OCI-LY1 (cell line): ENCODE measurements around the gene TRAFD1.

Source experiments
- EZH2 ChIP-seq: fragments of 200-600 bp; sonication (generic), shearing (Covaris generic); IDR thresholded peaks from 2 replicates; pipeline ENCODE4 v1.8.0; 2017; ENCODE audit warnings: borderline replicate concordance, mixed run types, mild to moderate bottlenecking, antibody characterized with exemption, low read length, moderate library complexity, mixed read lengths
- TF ChIP-seq, protein P1 (sequence below): fragments of 200-600 bp; sonication (generic), shearing (Covaris generic); IDR thresholded peaks from 2 replicates; pipeline ENCODE4 v1.5.1; 2017; ENCODE audit warnings: mild to moderate bottlenecking, antibody characterized with exemption, low read length, moderate library complexity, mixed read lengths

DNA sequence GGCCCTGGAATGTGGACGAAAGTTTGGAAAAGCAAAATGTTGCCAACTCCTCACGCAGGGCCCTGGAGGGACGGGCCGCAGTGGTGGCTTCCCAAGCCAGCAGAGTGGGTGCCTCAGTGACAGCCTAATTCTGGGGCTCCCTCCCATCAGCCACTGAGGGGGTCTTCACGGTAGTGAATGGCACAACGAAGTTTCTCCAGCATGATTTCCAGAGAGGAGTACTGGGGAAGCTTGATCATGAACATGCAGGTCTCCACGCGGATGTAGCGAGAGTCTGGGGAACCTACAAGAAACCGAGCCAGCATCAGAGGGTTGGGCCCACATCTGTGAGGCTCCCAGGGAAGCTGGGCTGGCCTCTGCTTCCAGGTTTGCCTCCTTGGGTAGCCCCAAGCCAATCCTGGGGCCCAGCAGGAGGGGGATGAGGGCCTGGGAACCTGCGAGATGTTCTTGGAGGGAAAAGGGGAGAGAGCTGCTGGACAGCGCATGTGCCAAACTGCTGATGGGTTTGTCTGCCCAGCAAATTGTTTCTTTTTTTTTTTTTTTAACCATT lies 37.0 kb downstream of the TRAFD1 start:
- TF ChIP-seq, protein P1, sequence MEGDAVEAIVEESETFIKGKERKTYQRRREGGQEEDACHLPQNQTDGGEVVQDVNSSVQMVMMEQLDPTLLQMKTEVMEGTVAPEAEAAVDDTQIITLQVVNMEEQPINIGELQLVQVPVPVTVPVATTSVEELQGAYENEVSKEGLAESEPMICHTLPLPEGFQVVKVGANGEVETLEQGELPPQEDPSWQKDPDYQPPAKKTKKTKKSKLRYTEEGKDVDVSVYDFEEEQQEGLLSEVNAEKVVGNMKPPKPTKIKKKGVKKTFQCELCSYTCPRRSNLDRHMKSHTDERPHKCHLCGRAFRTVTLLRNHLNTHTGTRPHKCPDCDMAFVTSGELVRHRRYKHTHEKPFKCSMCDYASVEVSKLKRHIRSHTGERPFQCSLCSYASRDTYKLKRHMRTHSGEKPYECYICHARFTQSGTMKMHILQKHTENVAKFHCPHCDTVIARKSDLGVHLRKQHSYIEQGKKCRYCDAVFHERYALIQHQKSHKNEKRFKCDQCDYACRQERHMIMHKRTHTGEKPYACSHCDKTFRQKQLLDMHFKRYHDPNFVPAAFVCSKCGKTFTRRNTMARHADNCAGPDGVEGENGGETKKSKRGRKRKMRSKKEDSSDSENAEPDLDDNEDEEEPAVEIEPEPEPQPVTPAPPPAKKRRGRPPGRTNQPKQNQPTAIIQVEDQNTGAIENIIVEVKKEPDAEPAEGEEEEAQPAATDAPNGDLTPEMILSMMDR: no peak
- no peak for TF ChIP-seq EZH2
